ENCODE data around the gene MAOB.

Gene MAOB

GRCh38 chrX:43853225-43853828 is 28.9 kb downstream of the MAOB start:
- no peak for DNase-seq (ENCODE audit: extremely low spot score)
- TF ChIP-seq ZNF384 (IDR thresholded peaks at IDR 0.05) (no peak), TARDBP (IDR thresholded peaks at IDR 0.05) (no peak), SP1 (IDR thresholded peaks at IDR 0.05) (no peak), NFRKB (IDR thresholded peaks at IDR 0.05) (no peak), FOXA1 (IDR thresholded peaks at IDR 0.05) (no peak), BHLHE40 (IDR thresholded peaks at IDR 0.05; ENCODE audit: borderline replicate concordance) (no peak), FOXK2 (IDR thresholded peaks at IDR 0.05) (no peak), PKNOX1 (IDR thresholded peaks at IDR 0.05) (no peak)
- ChIA-PET POLR2A (no interaction called here), CTCF (no interaction called here)

DNA sequence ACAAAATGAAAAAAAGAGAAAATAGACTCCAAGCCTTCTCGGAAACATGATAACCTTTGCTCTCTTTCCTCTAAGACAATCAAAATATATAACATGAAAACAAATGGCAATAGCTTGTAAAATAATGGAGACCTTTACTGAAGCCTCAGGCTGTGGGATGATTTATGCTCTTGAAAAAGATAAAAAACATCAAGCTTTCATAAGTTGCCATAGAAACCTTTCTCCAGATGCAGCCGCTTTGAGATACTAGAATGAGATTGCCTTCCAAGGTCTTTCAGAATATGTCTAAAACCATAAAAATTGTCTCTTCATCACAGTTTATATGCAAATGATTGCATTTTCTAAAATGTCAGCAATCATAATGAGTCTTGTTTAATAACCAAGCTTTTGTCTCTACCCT is 31.6 kb downstream of the MAOB start:
- ChIA-PET CTCF (no interaction called here), POLR2A (no interaction called here)
- no peak for TF ChIP-seq LEF1 (IDR thresholded peaks at IDR 0.05; ENCODE audit: borderline replicate concordance)
- no peak for TF ChIP-seq TARDBP (IDR thresholded peaks at IDR 0.05)
- TF ChIP-seq SUZ12 (IDR thresholded peaks at IDR 0.05), result no peak
- TF ChIP-seq NFRKB (IDR thresholded peaks at IDR 0.05), result no peak
- TF ChIP-seq HDGF (IDR thresholded peaks at IDR 0.05; ENCODE audit: borderline replicate concordance), result no peak
- TF ChIP-seq ARNT (IDR thresholded peaks at IDR 0.05), result no peak
- no peak for TF ChIP-seq FOXM1 (IDR thresholded peaks at IDR 0.05; ENCODE audit: borderline replicate concordance)
- TF ChIP-seq FOXK2 (IDR thresholded peaks at IDR 0.05), result no peak
- TF ChIP-seq L3MBTL2 (conservative IDR thresholded peaks at IDR 0.05), result no peak
- no peak for TF ChIP-seq BHLHE40 (IDR thresholded peaks at IDR 0.05; ENCODE audit: borderline replicate concordance)
- TF ChIP-seq PKNOX1 (IDR thresholded peaks at IDR 0.05), result no peak
- no peak for TF ChIP-seq ELF4 (IDR thresholded peaks at IDR 0.05)
- no peak for TF ChIP-seq SP1 (IDR thresholded peaks at IDR 0.05)
- TF ChIP-seq ZNF384 (IDR thresholded peaks at IDR 0.05), result no peak
- no peak for TF ChIP-seq FOXA1 (IDR thresholded peaks at IDR 0.05)
- no peak for TF ChIP-seq CTBP1 (IDR thresholded peaks at IDR 0.05; ENCODE audit: borderline replicate concordance)
- no peak for DNase-seq (ENCODE audit: extremely low spot score)

DNA sequence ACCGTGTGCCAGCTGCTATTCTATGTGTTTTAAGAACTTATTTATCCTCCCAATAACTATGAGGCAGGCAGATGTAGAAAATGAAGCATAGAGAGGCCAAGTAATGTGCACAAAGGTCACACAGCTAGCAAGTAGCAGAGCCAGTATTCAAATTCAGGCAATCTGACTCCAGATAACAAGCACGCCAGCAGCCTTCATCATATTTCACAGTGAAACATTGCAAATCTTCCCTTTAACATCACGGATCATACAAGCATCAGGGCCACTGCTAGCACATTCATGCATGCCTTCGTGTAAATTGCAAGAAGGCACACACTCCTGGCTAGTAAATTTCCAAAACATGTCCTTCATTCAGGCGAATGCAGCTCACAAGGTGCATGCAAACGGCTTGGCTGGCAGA is 33.1 kb downstream of the MAOB start:
- DNase-seq (ENCODE audit: extremely low spot score), result no peak
- ChIA-PET CTCF (no interaction called here), POLR2A (no interaction called here)
- TF ChIP-seq NFRKB (IDR thresholded peaks at IDR 0.05) (no peak), TARDBP (IDR thresholded peaks at IDR 0.05) (no peak), BHLHE40 (IDR thresholded peaks at IDR 0.05; ENCODE audit: borderline replicate concordance) (no peak), HDGF (IDR thresholded peaks at IDR 0.05; ENCODE audit: borderline replicate concordance) (no peak), L3MBTL2 (conservative IDR thresholded peaks at IDR 0.05) (no peak), PKNOX1 (IDR thresholded peaks at IDR 0.05) (no peak), FOXM1 (IDR thresholded peaks at IDR 0.05; ENCODE audit: borderline replicate concordance) (no peak), FOXK2 (IDR thresholded peaks at IDR 0.05) (no peak), ARNT (IDR thresholded peaks at IDR 0.05) (no peak), CTBP1 (IDR thresholded peaks at IDR 0.05; ENCODE audit: borderline replicate concordance) (no peak), ZNF384 (IDR thresholded peaks at IDR 0.05) (no peak), FOXA1 (IDR thresholded peaks at IDR 0.05) (no peak), SP1 (IDR thresholded peaks at IDR 0.05) (no peak)

DNA sequence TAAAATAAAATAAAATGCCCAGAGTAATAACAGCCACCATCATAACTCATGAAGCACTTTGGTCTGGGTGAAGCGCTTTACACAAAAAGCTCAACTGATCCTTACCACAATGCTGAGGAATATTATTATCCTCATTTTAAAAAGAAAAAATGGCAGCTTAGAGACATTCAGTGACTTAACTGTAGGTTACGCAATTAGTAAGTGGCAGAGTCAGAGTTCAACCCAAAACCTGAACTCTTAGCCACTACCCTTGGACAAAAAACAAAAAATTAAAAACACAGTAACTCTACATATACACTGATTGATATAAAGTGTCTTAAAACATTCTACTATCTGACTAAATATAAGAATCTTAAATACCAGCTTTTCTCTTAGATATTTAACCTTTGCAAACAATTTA is 34.9 kb downstream of the MAOB start:
- no peak for DNase-seq (ENCODE audit: extremely low spot score)
- CTCF ChIA-PET, result no interaction called here

GRCh38 chrX:43846558-43846957 is 35.7 kb downstream of the MAOB start:
- no peak for DNase-seq (ENCODE audit: extremely low spot score)
- TF ChIP-seq ELF4 (IDR thresholded peaks at IDR 0.05) (no peak), HDGF (IDR thresholded peaks at IDR 0.05; ENCODE audit: borderline replicate concordance) (no peak)
- ChIA-PET CTCF (interaction anchor here (0.5 to 0.6 kb wide), 2 partner anchors 10 to 1282 kb away, joined by 3 read pairs; no protein-coding TSS in a partner anchor), POLR2A (no interaction called here)

More for the DNA sequence above, 34.9 kb downstream of the MAOB start:
- POLR2A ChIA-PET, result no interaction called here
- no peak for TF ChIP-seq HDGF (IDR thresholded peaks at IDR 0.05; ENCODE audit: borderline replicate concordance)
- no peak for TF ChIP-seq FOXM1 (IDR thresholded peaks at IDR 0.05; ENCODE audit: borderline replicate concordance)
- TF ChIP-seq NFRKB (IDR thresholded peaks at IDR 0.05), result no peak
- no peak for TF ChIP-seq ELF4 (IDR thresholded peaks at IDR 0.05)
- TF ChIP-seq SP1 (IDR thresholded peaks at IDR 0.05), result no peak
- TF ChIP-seq L3MBTL2 (conservative IDR thresholded peaks at IDR 0.05), result no peak
- no peak for TF ChIP-seq BHLHE40 (IDR thresholded peaks at IDR 0.05; ENCODE audit: borderline replicate concordance)
- no peak for TF ChIP-seq ARNT (IDR thresholded peaks at IDR 0.05)
- TF ChIP-seq LEF1 (IDR thresholded peaks at IDR 0.05; ENCODE audit: borderline replicate concordance), result no peak
- TF ChIP-seq TARDBP (IDR thresholded peaks at IDR 0.05), result no peak
- no peak for TF ChIP-seq FOXK2 (IDR thresholded peaks at IDR 0.05)

DNA sequence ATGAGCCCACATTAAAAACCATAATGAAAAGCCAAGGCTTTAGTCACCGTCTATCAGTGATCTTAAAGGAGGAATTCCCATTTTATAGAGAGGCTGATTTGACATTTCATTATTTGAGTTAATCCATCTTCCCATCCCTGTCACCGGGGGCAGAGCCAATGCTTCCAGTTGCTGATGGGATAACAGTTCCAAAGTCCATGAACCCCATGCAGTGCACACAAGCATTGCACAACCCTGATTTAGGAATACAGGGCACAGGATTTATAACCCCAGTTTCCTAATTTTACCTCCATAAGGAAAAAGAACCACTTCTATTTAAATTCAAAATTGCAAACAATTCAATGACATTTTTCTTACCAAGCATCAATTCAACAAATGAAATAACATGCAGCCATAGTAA is 36.5 kb downstream of the MAOB start:
- ChIA-PET POLR2A (interaction anchor here (0.7 kb wide), 1 partner anchor 753 kb away, joined by 3 read pairs; no protein-coding TSS in a partner anchor), CTCF (no interaction called here)
- TF ChIP-seq ELF4 (IDR thresholded peaks at IDR 0.05) (no peak), FOXA1 (IDR thresholded peaks at IDR 0.05) (no peak), ZNF384 (IDR thresholded peaks at IDR 0.05) (no peak), FOXM1 (IDR thresholded peaks at IDR 0.05; ENCODE audit: borderline replicate concordance) (no peak), SUZ12 (IDR thresholded peaks at IDR 0.05) (no peak), ARNT (IDR thresholded peaks at IDR 0.05) (no peak), SP1 (IDR thresholded peaks at IDR 0.05) (no peak), CTBP1 (IDR thresholded peaks at IDR 0.05; ENCODE audit: borderline replicate concordance) (no peak), BHLHE40 (IDR thresholded peaks at IDR 0.05; ENCODE audit: borderline replicate concordance) (no peak), PKNOX1 (IDR thresholded peaks at IDR 0.05) (no peak)
- DNase-seq (ENCODE audit: extremely low spot score), result no peak
